HepG2 (cell line): ENCODE results near the gene ZSCAN5C. TPM values are rescaled to one million over a fixed set of nuclear protein-coding genes. Genes with fewer than 3 reads are reported as not detected.
A peak's percentile ranks its signal among the peaks of the same experiment; 100 is the strongest.

Experiments
- BORCS8-MEF2B ChIP-seq: sonication (generic); formaldehyde crosslinking; IDR thresholded peaks from 2 replicates; pipeline ENCODE4 v1.8.0; 2022; ENCODE audit warnings: mild to moderate bottlenecking, missing genetic modification reagents
- BRF2 ChIP-seq: sonication (generic); formaldehyde crosslinking; IDR thresholded peaks from 2 replicates; pipeline ENCODE4 v1.8.1; 2022; ENCODE audit warnings: mild to moderate bottlenecking, missing genetic modification reagents
- CHCHD3 ChIP-seq: sonication (generic); formaldehyde crosslinking; IDR thresholded peaks from 2 replicates; pipeline ENCODE4 v1.8.0; 2022; ENCODE audit warnings: mild to moderate bottlenecking, missing genetic modification reagents, moderate library complexity
- GLI4 ChIP-seq: sonication (generic); formaldehyde crosslinking; IDR thresholded peaks from 2 replicates; pipeline ENCODE4 v1.5.1; 2020; ENCODE audit warnings: missing genetic modification reagents, mild to moderate bottlenecking, moderate library complexity, borderline replicate concordance
- GZF1 ChIP-seq: sonication (generic); formaldehyde crosslinking; IDR thresholded peaks from 2 replicates; pipeline ENCODE4 v1.5.1; 2020; ENCODE audit warnings: mild to moderate bottlenecking, missing genetic modification reagents
- HCFC1 ChIP-seq: fragments of 150-350 bp; IDR thresholded peaks from 2 replicates; pipeline ENCODE4 v1.6.1; 2014; ENCODE audit warnings: low read depth, low read length
- KDM5B ChIP-seq: sonication (generic); formaldehyde crosslinking; IDR thresholded peaks from 2 replicates; pipeline ENCODE4 v1.4.0; 2020; ENCODE audit warnings: missing genetic modification reagents, mild to moderate bottlenecking, borderline replicate concordance
- KMT2A ChIP-seq: sonication (generic); formaldehyde crosslinking; IDR thresholded peaks from 2 replicates; pipeline ENCODE4 v1.4.0; 2020; ENCODE audit warnings: missing genetic modification reagents
- XBP1 ChIP-seq: sonication (generic); formaldehyde crosslinking; IDR thresholded peaks from 2 replicates; pipeline ENCODE4 v1.5.0; 2020; ENCODE audit warnings: missing genetic modification reagents
- ZBTB20 ChIP-seq: sonication (generic); formaldehyde crosslinking; IDR thresholded peaks from 2 replicates; pipeline ENCODE4 v1.8.1; 2023; ENCODE audit warnings: missing genetic modification reagents, low read depth, mild to moderate bottlenecking, borderline replicate concordance
- ZNF143 ChIP-seq: sonication (generic); formaldehyde crosslinking; IDR thresholded peaks from 2 replicates; pipeline ENCODE4 v1.4.0; 2020; ENCODE audit warnings: missing genetic modification reagents
- ZNF329 ChIP-seq: sonication (generic); formaldehyde crosslinking; IDR thresholded peaks from 2 replicates; pipeline ENCODE4 v1.9.0; 2021; ENCODE audit warnings: low read depth, mild to moderate bottlenecking, missing genetic modification reagents
- ZNF441 ChIP-seq: sonication (generic); formaldehyde crosslinking; IDR thresholded peaks from 2 replicates; pipeline ENCODE4 v1.7.0; 2021; ENCODE audit warnings: missing genetic modification reagents, borderline replicate concordance
- ZNF552 ChIP-seq: sonication (generic); formaldehyde crosslinking; IDR thresholded peaks from 2 replicates; pipeline ENCODE4 v1.9.0; 2022; ENCODE audit warnings: missing genetic modification reagents, mild to moderate bottlenecking, borderline replicate concordance
- ZNF619 ChIP-seq: sonication (generic); formaldehyde crosslinking; IDR thresholded peaks from 2 replicates; pipeline ENCODE4 v1.4.0; 2020; ENCODE audit warnings: mild to moderate bottlenecking, missing genetic modification reagents
- ZNF629 ChIP-seq: sonication (generic); formaldehyde crosslinking; conservative IDR thresholded peaks from 2 replicates; pipeline ENCODE4 v1.5.0; 2020; ENCODE audit warnings: missing genetic modification reagents
- ZNF878 ChIP-seq: sonication (generic); formaldehyde crosslinking; IDR thresholded peaks from 2 replicates; pipeline ENCODE4 v1.8.1; 2023; ENCODE audit warnings: mild to moderate bottlenecking, missing genetic modification reagents, moderate library complexity
- polyA plus RNA-seq, 8 experiments: library from polyadenylated mRNA; depleted of rRNA in 3 of 8; stranded (reverse) in 7 of 8; unstranded in 1 of 8; fragments of >200 nt; fragmentation: Illumina TruSeq in 4 of 8; extraction: Trizol in 4 of 8; gene quantifications; 2 replicates each; pipeline versions ENCODE4 v1.2.1 to v1.2.3, GENCODE V29; 2011 to 2016; ENCODE audit warnings: low read depth in 4 of 8, missing spikeins in 1 of 8, mixed read lengths in 1 of 8; ENCODE audit not compliant: insufficient read depth in 1 of 8
- total RNA-seq, 5 experiments: library from RNA; depleted of rRNA; stranded (reverse); fragments of >200 nt; fragmentation: Illumina TruSeq; extraction: Trizol; gene quantifications; 2 replicates each; pipeline ENCODE4 v1.2.3, GENCODE V29; 2016; ENCODE audit warnings: low read depth in 1 of 5
- TF ChIP-seq, protein P1 (sequence below): sonication (generic); formaldehyde crosslinking; IDR thresholded peaks from 2 replicates; pipeline ENCODE4 v1.4.0; 2020; ENCODE audit warnings: missing genetic modification reagents, mild to moderate bottlenecking, borderline replicate concordance
- TF ChIP-seq, protein P2 (sequence below): sonication (generic); formaldehyde crosslinking; IDR thresholded peaks from 2 replicates; pipeline ENCODE4 v1.4.0; 2020; ENCODE audit warnings: missing genetic modification reagents
- TF ChIP-seq, protein P3 (sequence below): IDR thresholded peaks from 2 replicates; pipeline ENCODE4 v1.6.1; 2016

The ZSCAN5C gene
- total and polyA plus RNA-seq, 2 of the 13 experiments (the other 11 are each of a cell fraction or from before 2014, with no cell fraction given), result not detected

DNA sequence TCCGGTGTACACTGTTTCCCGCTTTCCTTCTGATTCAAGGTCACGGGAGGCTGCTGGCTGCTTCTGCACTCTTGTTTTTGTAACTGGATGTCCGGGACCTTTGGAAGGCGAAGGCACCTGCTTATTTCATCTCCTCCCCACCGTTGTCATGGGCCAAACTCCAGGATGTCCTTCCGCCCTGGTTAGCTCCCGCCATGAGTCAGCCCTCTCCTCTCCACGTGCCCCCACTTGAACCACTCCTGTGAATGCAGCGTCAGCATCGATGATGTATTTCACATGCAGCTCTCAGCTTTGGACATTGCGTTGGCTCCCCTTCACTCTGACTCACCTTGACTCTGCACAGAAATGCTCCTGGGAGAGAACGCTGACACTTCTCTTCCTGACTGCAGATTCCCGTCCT lies 31.8 kb upstream of the ZSCAN5C start (continued):
- TF ChIP-seq BRF2 (no peak), ZNF619 (CRISPR knock-in tag) (0 out of 2 replicates have a peak, but pooled peaks have one; percentile 80), ZNF878 (CRISPR knock-in tag) (peak; percentile 56; the same call in 1 of the 2 replicates), ZNF552 (CRISPR knock-in tag) (no peak), ZNF441 (peak; percentile 79; the same call in 1 of the 2 replicates), ZNF143 (CRISPR knock-in tag) (0 out of 2 replicates have a peak, but pooled peaks have one; percentile 39), ZNF629 (CRISPR knock-in tag) (peak; percentile 25; the same call in 1 of the 2 replicates), KMT2A (CRISPR knock-in tag) (0 out of 2 replicates have a peak, but pooled peaks have one; percentile 28), KDM5B (CRISPR knock-in tag) (0 out of 2 replicates have a peak, but pooled peaks have one; percentile 23), XBP1 (CRISPR knock-in tag) (0 out of 2 replicates have a peak, but pooled peaks have one; percentile 59), ZNF329 (0 out of 2 replicates have a peak, but pooled peaks have one; percentile 32), HCFC1 (peak; percentile 23; the same call in 1 of the 2 replicates), GLI4 (CRISPR knock-in tag) (peak; percentile 35; the same call in 1 of the 2 replicates), GZF1 (CRISPR knock-in tag) (0 out of 2 replicates have a peak, but pooled peaks have one; percentile 34), BORCS8-MEF2B (0 out of 2 replicates have a peak, but pooled peaks have one; percentile 46), CHCHD3 (CRISPR knock-in tag) (0 out of 2 replicates have a peak, but pooled peaks have one; percentile 50), ZBTB20 (peak; percentile 86; the same call in 1 of the 2 replicates)
- TF ChIP-seq, protein P1, sequence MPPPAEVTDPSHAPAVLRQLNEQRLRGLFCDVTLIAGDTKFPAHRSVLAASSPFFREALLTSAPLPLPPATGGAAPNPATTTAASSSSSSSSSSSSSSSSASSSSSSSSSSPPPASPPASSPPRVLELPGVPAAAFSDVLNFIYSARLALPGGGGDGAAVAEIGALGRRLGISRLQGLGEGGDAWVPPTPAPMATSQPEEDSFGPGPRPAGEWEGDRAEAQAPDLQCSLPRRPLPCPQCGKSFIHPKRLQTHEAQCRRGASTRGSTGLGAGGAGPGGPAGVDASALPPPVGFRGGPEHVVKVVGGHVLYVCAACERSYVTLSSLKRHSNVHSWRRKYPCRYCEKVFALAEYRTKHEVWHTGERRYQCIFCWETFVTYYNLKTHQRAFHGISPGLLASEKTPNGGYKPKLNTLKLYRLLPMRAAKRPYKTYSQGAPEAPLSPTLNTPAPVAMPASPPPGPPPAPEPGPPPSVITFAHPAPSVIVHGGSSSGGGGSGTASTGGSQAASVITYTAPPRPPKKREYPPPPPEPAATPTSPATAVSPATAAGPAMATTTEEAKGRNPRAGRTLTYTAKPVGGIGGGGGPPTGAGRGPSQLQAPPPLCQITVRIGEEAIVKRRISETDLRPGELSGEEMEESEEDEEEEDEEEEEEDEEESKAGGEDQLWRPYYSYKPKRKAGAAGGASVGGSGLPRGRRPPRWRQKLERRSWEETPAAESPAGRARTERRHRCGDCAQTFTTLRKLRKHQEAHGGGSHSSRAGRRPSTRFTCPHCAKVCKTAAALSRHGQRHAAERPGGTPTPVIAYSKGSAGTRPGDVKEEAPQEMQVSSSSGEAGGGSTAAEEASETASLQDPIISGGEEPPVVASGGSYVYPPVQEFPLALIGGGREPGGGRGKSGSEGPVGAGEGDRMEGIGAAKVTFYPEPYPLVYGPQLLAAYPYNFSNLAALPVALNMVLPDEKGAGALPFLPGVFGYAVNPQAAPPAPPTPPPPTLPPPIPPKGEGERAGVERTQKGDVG (CRISPR knock-in tag), result 0 out of 2 replicates have a peak, but pooled peaks have one; percentile 31
- TF ChIP-seq, protein P2, sequence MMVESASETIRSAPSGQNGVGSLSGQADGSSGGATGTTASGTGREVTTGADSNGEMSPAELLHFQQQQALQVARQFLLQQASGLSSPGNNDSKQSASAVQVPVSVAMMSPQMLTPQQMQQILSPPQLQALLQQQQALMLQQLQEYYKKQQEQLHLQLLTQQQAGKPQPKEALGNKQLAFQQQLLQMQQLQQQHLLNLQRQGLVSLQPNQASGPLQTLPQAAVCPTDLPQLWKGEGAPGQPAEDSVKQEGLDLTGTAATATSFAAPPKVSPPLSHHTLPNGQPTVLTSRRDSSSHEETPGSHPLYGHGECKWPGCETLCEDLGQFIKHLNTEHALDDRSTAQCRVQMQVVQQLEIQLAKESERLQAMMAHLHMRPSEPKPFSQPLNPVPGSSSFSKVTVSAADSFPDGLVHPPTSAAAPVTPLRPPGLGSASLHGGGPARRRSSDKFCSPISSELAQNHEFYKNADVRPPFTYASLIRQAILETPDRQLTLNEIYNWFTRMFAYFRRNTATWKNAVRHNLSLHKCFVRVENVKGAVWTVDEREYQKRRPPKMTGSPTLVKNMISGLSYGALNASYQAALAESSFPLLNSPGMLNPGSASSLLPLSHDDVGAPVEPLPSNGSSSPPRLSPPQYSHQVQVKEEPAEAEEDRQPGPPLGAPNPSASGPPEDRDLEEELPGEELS (CRISPR knock-in tag), result peak; percentile 55
- TF ChIP-seq, protein P3, sequence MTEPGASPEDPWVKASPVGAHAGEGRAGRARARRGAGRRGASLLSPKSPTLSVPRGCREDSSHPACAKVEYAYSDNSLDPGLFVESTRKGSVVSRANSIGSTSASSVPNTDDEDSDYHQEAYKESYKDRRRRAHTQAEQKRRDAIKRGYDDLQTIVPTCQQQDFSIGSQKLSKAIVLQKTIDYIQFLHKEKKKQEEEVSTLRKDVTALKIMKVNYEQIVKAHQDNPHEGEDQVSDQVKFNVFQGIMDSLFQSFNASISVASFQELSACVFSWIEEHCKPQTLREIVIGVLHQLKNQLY, result 0 out of 2 replicates have a peak, but pooled peaks have one; percentile 50
